Right lobe of liver (tissue), 4 donors: Measurements from ENCODE around the gene ZGRF1.

Experiments
- CTCF ChIP-seq, 4 donors: fragments of 200-600 bp in 3 of 4; fragments of 450-650 bp in 1 of 4; IDR thresholded peaks; one replicate each; pipeline versions ENCODE4 v1.5.1 to v1.8.0; 2016 to 2022; ENCODE audit warnings: antibody characterized with exemption in 4 of 4, mild to moderate bottlenecking in 2 of 4
- POLR2A ChIP-seq: fragments of 450-650 bp; IDR thresholded peaks from one replicate; pipeline ENCODE4 v1.6.1; 2017; ENCODE audit warnings: antibody characterized with exemption, mild to moderate bottlenecking
- donor health status: DM: no; HTN: no; CAD: no.
- donor health status: DM: no; HTN: no; CAD: no.
- donor health status: DM: no; HTN: yes; CAD: no.

- TF ChIP-seq POLR2A (no peak), CTCF (IDR thresholded peaks at IDR 0.05) (no peak)
These were observed 19.7 kb downstream of the ZGRF1 start for GRCh38 chr4:112616984-112617383.
